AG04450 (cell line): ENCODE measurements around the gene EFEMP1. TPM values are rescaled to one million over a fixed set of nuclear protein-coding genes. Genes with fewer than 3 reads are reported as not detected.

Experiments used
- CTCF ChIA-PET: fragments of 300-600, 350-600 bp; formaldehyde crosslinking; extraction: SDS; loops from one replicate; lab custom pipeline; 2022; ENCODE audit warnings: antibody characterized with exemption, inconsistent platforms; lab: Charles Lee
- POLR2A ChIA-PET: fragments of 350-600 bp; formaldehyde crosslinking; extraction: SDS; loops from one replicate; lab custom pipeline; 2021; ENCODE audit warnings: antibody characterized with exemption, inconsistent platforms; lab: Yijun Ruan, JAX
- DNase-seq: peaks from one replicate; pipeline ENCODE4 v3.0.0-alpha.2; 2011; ENCODE audit warnings: low read depth, low spot score
- H3K27ac ChIP-seq: one replicate; pipeline ENCODE4 v1.5.1; 2012; ENCODE audit warnings: low read depth, low read length, control low read depth
- H3K27me3 ChIP-seq: one replicate; pipeline ENCODE4 v1.6.0; 2012; ENCODE audit warnings: low read length; ENCODE audit not compliant: control insufficient read depth, insufficient read depth
- H3K4me3 ChIP-seq: 2 replicates; pipeline ENCODE4 v1.5.1; 2011; ENCODE audit warnings: mild to moderate bottlenecking, low read depth, low read length, control low read depth
- H3K9me3 ChIP-seq: 2 replicates; pipeline ENCODE4 v1.5.1; 2012; ENCODE audit warnings: low read length; ENCODE audit not compliant: control insufficient read depth, insufficient read depth
- polyA plus RNA-seq: library from polyadenylated mRNA; depleted of rRNA; stranded (reverse); fragments of >200 nt; gene quantifications from 2 replicates; pipeline ENCODE4 v1.2.3, GENCODE V29; 2011
- TF ChIP-seq, protein P1 (sequence below): IDR thresholded peaks from 2 replicates; pipeline ENCODE4 v1.5.1; 2011; ENCODE audit warnings: low read depth, low read length, control low read depth, inconsistent platforms

Gene EFEMP1
- polyA plus RNA-seq, 1 experiment, result 423 TPM

GRCh38 chr2:55914786-55915185 is 8.8 kb downstream of the EFEMP1 start:
- ChIA-PET CTCF (interaction anchor here (1.1 kb wide), 1 partner anchor 46 kb away, joined by 3 read pairs; no protein-coding TSS in a partner anchor), POLR2A (no interaction called here)
- DNase-seq, result no peak
- no peak overlapping the region for H3K27ac ChIP-seq
- no peaks in the 10 kb centered on the region for H3K9me3 ChIP-seq
- no peak overlapping the region for H3K4me3 ChIP-seq
- no peaks in the 10 kb centered on the region for H3K27me3 ChIP-seq
- TF ChIP-seq, protein P1, sequence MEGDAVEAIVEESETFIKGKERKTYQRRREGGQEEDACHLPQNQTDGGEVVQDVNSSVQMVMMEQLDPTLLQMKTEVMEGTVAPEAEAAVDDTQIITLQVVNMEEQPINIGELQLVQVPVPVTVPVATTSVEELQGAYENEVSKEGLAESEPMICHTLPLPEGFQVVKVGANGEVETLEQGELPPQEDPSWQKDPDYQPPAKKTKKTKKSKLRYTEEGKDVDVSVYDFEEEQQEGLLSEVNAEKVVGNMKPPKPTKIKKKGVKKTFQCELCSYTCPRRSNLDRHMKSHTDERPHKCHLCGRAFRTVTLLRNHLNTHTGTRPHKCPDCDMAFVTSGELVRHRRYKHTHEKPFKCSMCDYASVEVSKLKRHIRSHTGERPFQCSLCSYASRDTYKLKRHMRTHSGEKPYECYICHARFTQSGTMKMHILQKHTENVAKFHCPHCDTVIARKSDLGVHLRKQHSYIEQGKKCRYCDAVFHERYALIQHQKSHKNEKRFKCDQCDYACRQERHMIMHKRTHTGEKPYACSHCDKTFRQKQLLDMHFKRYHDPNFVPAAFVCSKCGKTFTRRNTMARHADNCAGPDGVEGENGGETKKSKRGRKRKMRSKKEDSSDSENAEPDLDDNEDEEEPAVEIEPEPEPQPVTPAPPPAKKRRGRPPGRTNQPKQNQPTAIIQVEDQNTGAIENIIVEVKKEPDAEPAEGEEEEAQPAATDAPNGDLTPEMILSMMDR, result no peak

DNA sequence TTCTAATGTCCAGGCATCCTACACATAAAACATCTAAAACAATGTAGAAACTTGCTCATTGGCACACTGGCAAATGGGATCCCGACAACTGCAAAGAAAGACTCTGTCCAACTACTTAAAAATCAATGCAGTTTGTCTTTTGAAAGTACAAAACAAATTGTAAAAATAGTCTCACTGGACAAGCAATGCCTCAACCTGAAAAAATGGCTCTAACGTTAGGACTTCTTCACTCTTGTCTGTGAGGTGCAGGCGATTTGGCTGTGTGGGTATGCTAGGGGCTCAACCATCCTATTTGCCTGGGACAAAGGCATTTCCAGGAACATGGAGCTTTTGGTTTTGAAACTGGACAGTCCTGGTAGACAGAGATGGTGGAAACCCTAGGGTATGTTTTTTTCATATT is 10.7 kb downstream of the EFEMP1 start:
- TF ChIP-seq, protein P1, result no peak
- CTCF ChIA-PET, result no interaction called here
- no peaks in the 10 kb centered on the region for H3K27me3 ChIP-seq
- POLR2A ChIA-PET, result no interaction called here
- no peak overlapping the region for H3K27ac ChIP-seq
- H3K9me3 ChIP-seq, result no peaks in the 10 kb centered on the region
- DNase-seq, result no peak
- no peak overlapping the region for H3K4me3 ChIP-seq

- Histone ChIP-seq H3K9me3 (no peaks in the 10 kb centered on the region), H3K27me3 (no peaks in the 10 kb centered on the region), H3K27ac (no peak overlapping the region), H3K4me3 (no peak overlapping the region)
- no peak for DNase-seq
- TF ChIP-seq, protein P1, result no peak
- CTCF ChIA-PET, result interaction anchor here (1.1 kb wide), 1 partner anchor 138 kb away, joined by 3 read pairs; no protein-coding TSS in a partner anchor
- POLR2A ChIA-PET, result no interaction called here
Measured at GRCh38 chr2:55910077-55910476, 13.5 kb downstream of the EFEMP1 start.

- TF ChIP-seq, protein P1, result no peak
- H3K27me3 ChIP-seq, result no peaks in the 10 kb centered on the region
Measured at GRCh38 chr2:55907686-55908085, 15.9 kb downstream of the EFEMP1 start.

DNA sequence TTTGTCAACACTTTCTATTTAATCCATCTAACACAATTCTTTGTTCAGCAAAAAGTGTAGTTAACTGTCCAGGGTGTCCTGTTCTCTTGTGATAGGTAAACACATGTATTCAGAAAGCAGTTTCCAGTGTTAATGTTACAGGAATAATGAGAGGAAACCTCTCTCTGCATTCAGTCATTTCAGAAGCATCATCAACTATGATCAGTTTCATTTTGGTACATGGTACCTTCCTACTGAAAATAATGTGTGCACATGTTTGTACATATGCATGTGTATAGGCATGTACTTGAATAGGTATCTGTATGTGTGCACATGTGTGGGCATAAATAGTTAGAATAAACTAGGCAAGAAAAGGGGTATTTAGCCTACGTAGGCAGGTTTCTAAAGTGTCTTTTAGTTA is 16.6 kb downstream of the EFEMP1 start:
- ChIA-PET POLR2A (no interaction called here), CTCF (interaction anchor here (1.0 kb wide), 1 partner anchor 189 kb away, joined by 4 read pairs; no protein-coding TSS in a partner anchor)
- no peaks in the 10 kb centered on the region for H3K27me3 ChIP-seq
- no peaks in the 10 kb centered on the region for H3K9me3 ChIP-seq
- TF ChIP-seq, protein P1, result no peak
- H3K4me3 ChIP-seq, result no peak overlapping the region
- DNase-seq, result no peak
- no peak overlapping the region for H3K27ac ChIP-seq

More at GRCh38 chr2:55907686-55908085, 15.9 kb downstream of the EFEMP1 start:
- Histone ChIP-seq H3K4me3 (no peak overlapping the region), H3K27ac (no peak overlapping the region), H3K9me3 (no peaks in the 10 kb centered on the region)
- ChIA-PET POLR2A (no interaction called here), CTCF (interaction anchor here (1.0 kb wide), 1 partner anchor 190 kb away, joined by 4 read pairs; no protein-coding TSS in a partner anchor)
- no peak for DNase-seq
